GM21381 (cell line): Measurements from ENCODE around the gene SLC2A9.
"Not testable (repeated sequence)": the region's sequence is repeated elsewhere in the genome, so short reads cannot be mapped to it uniquely, and the experiment has no call there.

Experiments used
- ATAC-seq: cut with Tn5 transposase; IDR thresholded peaks from one replicate; pipeline ENCODE4 v1.9.1; 2021; ENCODE audit warnings: mild to moderate bottlenecking, moderate library complexity; ENCODE audit not compliant: unreplicated experiment

SLC2A9 gene

DNA sequence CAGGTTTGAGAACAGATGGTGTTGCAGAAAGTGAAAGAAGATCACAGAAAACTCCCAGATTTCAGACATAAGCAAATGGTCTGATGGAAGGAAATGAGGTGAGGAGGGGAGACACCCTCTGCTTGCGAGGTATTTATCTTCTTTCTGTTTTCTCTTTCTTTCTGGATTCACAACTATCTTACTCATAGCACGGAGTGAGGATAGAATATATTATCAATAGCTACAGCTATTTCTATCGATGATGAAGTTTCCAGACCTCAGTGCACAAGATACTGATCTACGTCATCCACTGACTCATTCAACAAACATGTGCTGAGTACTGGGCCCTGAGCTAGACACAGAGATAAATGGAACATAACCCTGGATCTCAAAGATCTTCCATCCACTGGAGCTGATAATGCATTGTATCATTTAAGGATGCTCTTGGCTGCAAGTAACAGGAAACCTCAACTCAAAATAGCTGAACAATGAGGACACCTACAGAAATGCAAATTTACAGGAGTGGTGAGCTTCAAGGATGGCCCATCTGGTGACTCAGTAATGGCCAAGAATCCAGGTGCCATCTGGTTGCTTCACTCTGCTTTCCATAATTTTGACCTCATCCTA, 21.2 kb downstream of the SLC2A9 start:
- peak; percentile 42 for ATAC-seq

DNA sequence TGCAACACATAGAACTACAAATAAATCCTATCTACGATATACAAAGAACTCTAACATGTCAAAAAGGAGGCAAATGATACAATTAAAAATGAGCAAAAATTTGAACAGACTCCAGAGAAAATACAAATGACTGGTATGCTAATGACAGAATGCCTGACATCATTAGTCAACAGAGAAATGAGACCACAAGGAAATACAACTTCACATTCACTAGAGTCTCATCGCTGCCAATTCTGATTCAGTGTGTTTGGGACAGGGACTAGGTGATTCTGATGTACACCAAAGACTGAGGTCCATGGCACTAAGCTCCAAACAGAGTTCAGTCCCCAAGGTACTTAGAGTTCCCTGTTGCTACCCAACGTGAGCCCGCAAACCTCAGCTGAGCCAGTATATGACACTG, 23.4 kb downstream of the SLC2A9 start:
- no peak for ATAC-seq

DNA sequence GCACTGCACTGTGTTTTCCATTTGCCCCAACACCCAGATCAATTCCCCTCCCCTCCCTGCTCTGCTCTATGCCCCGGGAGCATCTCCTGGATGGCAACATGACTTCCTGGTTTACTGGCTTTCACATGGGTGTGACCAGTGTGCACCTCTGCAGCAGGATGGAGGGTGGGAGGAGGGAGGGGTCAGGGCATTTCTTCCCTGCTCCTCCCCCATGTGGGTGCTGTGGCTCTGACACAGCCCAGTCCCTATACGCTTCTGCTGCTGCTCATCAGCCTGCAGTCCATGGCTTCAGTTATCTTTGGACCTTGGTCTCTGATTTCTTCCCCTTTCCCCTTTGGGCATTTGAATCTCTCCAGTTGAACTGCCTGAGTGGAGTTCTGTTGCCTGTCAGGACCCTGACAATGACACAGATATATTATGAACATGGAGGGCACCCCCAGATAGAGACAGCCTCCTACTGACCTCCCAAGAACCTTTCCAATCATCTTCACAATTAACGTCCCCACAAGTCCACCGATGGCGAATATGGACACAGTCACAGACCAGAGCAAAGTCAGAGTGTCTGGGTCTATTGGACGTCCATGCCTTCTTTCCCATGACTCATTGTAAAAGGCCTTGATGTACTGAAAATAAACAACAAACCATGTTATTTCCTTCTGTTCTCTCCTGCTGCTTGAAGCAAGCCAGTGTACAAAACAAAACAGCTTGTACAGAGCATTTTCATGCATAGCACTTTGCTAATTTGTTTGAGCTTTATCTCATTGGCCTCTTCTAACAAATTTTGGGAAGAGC, 24.8 kb downstream of the SLC2A9 start:
- ATAC-seq = no peak

DNA sequence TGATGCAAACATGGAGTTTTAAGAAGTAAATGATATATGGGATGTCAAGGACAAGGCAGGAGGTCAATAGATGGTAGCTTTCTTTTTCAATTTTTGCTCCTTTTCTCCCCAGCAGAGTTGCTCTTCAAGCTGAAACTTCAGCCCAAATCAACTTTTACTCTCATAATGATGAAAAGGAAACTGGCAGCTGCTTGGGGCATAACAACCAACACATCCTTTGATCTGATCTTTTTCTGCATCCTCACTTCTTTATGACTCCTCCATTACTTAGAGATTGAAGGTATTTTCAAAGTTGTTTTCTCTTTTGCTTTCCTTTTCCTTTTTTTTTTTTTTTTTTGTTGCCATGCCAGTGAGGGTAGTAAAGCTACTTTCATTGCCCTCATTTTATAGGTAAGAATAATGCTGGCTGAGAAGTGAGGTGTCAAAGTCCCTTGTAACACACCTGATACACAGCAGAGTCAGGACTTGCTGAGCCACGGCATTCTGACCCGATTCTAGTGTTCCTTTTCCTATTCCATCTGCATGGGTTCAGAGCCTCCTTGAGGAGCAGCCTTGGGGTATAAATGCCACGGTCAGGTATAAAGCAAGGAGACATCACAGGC, 26.9 kb downstream of the SLC2A9 start:
- ATAC-seq = peak; percentile 60

DNA sequence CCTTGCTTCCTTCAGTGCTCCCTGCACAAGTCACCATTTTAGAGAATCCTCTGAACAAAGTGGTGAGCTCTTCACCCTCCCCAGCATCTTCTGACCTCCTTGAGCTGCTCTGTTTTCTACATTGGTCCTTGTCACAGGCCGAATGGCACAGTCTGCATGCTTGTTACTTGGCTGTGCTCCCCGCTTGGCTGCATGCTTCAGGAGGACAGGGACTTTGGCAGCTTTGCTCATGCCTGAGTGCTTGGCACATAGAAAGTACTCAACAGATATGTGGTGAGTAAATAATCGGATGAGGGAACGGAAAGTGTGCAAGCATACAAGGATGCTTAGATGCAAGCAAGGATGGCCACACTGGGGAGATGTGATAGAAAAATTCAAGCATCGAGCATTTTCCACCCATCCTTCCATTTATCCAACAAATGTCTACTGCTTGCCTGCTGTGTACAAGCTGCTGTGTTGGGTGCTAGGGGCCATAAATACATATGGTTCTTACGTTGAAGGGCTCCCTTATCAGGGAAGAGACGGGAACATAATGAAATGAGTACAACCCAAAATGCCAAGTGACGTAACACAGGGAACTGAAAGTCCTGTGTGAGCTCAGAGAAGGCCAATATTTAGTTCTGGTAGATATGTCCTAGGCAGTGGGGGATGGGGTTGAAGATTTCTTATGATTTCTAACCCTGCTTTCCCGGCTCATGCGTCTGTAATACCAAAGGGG, 31.2 kb downstream of the SLC2A9 start:
- no peak for ATAC-seq

DNA sequence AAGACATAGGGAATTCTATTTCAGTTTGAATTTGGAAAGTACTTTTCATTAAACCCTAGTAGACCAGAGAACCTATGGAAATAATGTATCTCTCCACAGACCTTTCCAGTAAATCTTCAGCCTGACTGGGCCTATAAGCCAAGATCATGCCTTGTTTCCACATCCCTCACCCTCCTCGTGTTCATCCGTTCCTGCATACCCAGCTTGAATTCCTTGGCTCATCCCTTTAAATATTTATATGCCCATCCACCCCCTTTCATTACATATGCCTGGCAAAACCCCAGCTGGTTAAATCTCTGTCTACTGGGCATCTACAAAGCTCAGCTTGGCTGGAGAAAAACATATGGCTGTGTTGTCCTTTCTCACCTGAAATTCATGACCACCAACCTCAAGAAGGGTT, 32.4 kb downstream of the SLC2A9 start:
- no peak for ATAC-seq

DNA sequence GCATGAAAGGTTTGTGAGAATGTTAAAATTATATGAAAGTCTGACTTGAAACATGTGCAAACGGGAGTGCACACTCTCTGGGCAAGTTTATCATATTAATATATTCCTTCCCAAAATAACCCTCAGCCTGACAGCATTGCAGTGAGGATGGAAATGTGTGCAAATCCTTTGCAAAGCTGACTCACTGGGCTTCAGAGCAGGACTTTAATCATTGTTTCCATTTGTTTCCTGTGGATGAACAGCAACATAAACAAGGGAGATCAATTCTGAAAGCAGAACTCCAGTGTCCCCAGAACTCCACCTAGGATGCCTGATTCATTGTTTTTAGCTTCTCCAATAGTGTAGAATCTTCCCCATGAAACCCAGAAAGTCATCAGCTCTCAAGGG, 32.9 kb downstream of the SLC2A9 start:
- ATAC-seq = no peak

DNA sequence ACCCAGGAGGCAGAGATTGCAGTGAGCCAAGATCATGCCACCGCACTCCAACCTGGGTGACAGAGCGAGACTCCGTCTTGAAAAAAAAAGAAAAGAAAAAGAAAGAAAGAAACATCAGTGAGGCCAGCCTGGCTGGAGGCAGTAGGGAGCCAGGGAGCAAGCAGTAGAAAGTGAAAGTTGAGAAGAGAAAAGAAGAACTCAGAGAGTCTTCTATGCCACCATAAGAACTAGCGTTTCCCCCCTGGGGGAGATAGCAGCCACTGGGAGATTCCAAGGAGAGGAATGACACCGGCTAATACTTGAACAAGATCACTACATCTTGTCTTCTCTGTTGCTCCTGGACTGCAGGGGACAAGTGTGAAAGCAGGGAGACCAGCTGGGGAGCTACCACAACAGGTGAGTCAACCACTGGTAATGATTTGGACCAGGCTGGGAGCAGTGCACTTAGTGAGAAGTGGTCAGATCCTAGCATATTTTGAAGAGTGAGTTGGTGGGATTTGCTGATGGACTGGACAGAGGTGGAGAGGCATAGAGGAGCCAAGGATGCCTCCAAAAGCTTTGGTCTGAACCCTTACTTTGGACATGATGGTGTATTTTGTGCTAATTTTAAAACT, 33.4 kb downstream of the SLC2A9 start:
- ATAC-seq = peak; percentile 74

DNA sequence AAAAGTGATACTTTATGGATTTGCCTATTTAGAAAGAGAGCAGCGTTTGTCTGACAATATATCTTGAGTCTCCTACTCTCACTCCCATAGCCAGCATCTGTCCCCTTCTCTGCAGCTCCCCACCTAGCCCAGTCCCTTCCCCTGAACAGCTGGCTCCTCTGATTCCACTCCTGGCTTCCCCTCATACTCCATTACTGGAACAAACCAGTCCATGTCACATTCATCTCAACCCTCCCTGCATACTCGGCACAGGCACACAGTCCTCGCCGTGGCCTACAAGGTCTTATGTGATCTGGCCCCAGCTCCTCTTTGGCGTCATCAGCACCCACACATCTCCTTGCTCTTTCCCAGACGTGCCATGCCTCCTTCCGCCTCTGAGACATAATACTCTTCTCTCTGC, 36.7 kb downstream of the SLC2A9 start:
- ATAC-seq = no peak

DNA sequence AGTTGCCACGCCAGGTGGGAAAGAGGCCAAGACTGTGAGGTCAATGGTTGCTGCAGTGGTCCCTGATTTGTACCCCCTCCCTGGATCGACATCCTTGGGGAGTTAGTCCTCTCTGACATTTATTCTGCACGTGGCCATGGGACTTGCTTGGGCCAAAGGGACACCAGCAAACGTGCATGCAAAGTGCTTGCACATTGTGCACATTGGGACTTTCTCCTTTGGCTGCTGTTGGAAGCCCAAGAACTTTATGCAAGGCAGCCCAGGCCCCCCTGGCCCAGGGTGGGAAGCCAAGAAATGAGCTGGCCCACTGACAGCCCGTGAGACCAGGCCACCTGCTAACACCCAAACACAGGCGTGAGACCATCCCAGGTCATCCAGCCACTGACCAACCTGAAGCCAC, 38.1 kb downstream of the SLC2A9 start:
- ATAC-seq = no peak

DNA sequence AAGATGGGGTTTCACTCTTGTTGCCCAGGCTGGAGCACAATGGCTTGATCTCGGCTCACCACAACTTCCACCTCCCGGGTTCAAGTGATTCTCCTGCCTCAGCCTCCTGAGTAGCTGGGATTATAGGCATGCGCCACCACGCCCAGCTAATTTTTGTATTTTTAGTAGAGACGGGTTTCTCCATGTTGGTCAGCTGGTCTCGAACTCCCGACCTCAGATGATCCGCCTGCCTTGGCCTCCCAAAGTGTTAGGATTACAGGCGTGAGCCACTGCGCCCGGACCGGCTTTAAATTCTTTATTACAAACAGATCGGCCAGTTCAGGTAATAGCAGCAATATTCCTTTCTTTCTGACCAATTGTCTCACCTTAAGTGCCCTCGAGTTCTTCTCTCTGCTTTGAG, 39.4 kb downstream of the SLC2A9 start:
- ATAC-seq = not testable (repeated sequence)

DNA sequence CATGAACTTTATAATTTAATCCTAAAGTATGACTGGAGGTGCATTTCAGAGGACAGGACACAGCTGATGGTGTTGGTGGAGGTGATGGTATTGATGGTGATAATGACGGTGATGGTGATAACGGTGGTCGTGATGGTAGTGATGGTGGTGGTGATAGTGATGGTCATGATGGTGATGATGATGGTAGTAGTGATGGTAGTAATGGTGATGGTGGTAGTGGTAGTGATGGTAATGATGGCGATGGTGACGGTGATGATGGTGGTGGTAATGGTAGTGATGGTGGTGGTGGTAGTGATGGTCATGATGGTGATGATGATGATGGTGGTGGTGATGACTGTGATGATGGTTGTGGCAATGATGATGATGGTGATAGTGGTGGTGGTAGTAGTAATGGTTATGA, 40.4 kb downstream of the SLC2A9 start:
- no peak for ATAC-seq

DNA sequence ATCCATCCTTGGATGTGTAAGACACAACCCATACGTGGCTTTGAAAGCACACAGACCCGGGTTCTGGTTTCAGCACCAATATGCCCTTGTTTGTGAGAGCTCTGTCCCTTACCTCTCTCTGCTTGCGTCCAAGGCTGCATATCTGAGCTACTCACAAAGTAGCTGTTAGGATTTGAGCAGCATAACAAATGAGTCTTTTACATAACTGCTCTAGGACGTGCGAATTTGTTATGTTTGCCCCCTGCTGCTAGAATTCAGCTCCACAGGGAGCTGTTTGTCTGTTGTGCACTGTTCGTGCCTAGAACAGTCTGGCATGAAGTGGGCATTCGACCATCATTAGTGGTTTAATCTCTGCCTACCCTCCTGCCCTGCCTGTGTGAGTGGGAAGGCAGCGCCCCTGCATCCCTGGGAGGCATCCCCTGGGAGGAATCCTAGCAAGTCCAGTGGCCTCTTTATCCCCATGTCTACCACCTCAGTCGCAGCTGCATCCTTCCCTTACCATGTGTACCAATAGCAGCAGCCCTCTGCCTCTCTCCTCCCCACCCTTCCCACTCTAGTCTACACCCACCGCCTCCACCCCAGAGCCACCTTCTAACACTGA, 42.1 kb downstream of the SLC2A9 start:
- no peak for ATAC-seq

DNA sequence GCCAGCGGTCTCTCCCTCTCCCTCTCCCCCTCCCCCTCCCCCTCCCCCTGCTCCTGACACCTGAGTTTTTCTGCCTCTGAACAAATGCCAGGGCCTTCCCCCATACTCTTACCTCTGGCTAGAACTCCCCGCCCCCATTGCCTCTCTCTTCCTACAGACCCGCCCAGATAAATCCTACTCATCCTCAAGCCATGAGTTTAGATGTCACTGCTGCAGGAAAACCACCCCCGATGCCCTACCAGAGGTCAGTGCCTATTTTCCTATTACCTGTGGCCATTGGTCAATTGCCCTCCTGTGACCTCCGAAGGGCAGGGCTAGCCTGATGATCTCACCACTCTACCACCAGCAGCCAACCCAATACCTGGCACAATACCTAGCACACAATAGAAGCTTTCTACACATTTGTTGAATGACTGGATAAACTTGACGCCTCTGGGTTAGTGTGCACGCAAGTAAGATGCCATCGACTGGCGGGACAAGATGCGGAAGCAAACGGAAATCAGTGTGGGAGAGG, 43.7 kb downstream of the SLC2A9 start:
- no peak for ATAC-seq

DNA sequence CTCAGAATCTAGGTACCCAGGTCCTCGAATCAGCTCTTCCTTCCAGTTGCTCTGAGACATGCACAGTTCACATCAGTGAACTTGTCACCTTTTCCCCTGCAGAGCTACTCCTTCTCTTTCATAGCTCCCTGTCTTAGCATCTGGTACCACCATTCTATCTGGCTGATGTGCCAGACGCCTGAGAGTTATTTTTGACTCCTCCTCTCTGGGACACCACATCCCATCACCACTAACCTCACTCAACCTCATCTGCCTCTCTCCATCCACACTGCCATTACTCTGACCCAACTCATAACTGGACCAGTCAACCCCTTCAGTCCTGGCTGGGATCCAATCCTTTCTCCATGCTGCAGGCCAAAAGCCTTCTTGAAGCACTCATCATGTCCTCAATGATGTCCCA, 44.5 kb downstream of the SLC2A9 start:
- ATAC-seq = no peak

DNA sequence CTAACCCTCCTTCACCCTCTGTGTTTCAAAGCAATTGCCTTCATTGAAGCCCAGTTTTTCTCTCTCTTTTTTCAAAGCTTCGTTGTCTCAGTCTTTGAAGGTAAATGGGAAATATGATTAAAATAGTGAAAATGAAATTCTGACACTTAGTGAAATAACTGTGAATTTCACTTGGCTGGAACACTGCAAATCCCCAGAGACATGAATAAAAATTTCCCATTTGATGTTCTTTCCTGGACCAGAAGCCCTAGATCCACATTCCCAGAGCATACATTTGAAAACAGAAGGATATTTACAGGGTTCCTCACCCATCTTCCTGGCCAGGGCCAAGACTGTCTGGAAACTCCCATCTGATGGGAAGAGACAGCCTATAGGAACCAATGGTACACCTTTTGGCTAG, 45.0 kb downstream of the SLC2A9 start:
- ATAC-seq = no peak

DNA sequence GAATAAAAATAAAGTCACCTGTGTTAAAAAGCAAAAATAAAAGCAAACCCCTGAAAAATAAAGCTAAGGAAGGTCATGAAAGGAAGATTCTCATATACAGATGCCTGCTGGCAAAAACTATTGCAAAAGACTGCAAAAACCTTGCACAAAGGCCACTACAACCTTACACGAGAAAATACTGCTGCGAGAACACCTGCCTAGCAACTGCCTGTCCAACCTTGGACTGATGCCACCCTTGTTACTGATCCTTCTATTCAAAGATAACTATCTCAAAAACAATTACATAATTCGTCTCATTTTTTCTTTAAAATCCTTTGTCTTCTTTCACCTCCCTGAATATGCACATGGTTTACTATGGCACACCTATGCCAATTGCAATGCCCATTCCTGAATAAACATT, 49.6 kb downstream of the SLC2A9 start:
- no peak for ATAC-seq

DNA sequence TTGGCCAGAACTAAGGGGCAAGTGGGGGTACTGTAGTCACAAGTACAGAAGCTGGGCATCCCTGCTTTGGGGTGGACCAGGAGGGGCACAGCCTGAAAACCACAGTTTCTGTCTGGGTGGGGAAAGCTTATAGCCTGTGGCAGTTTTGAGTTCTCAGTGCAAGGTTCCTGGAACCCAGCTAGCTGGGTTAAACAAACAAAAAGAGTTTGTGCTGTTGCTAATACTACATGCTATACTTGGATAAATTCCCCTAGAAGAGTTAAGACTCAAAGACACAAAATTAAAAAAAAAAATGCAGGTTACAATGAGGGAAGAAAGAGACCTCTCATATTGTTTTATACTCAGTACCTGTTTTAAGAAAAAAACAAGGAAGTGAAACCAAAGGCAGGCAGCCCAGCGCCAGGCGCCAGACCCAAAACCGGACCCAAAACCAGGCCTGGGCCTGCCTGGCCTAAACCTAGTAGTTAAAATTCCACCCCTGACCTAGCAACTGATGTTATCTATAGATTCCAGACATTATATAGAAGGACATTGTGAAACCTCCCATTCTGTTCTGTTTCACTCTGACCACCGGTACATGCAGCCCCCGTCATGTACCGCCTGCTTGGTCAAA, 50.8 kb downstream of the SLC2A9 start:
- ATAC-seq = peak; percentile 77

DNA sequence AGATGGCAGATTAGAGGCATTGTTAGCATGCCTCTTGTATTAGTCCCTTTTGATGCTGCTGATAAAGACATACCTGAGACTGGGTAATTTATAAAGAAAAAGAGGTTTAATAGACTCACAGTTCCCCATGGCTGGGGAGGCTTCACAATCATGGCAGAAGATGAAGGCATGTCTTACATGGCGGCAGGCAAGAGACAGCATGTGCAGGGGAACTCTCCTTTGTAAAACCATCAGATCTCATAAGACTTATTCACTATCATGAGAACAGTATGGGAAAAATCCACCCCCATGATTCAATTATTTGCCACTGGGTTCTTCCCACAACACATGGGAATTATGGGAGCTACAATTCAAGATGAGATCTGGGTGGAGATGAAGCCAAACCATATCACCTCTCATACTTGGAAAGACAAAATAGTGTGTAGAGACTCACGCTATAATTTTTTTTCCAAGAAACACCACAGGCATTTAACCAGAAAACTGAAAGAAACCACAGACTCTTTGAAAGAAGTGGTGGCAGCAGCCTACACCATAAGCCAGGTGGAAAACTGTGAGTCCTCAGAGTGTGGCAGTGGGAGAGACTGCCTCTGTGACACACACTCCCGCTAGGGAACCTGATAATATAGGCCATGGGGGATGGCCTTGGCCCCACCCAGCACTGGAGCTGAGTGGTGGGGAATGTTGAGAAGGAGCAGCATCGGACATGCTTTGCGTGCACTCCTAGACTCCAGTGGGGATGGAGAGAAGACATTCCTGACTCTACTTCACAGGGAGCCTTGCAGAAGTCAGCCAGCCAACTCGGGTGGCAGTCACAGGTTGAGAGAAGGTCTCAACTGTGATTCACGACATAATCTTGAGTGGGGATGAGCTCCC, 51.5 kb downstream of the SLC2A9 start:
- ATAC-seq = peak; percentile 13
